B cell (primary cell): ENCODE results near the gene ADSS1. TPM values are rescaled to one million over a fixed set of nuclear protein-coding genes. Genes with fewer than 3 reads are reported as not detected.

Experiments
- ATAC-seq: fragments of 200-7000 bp; cut with Tn5 transposase; one replicate; pipeline ENCODE4 v1.10.0; 2021; ENCODE audit warnings: low read depth, mild to moderate bottlenecking, moderate number of reproducible peaks, moderate library complexity
- CTCF ChIA-PET: fragments of 350-600 bp; sonication (Branson Sonifier 250); formaldehyde crosslinking; loops from one replicate; lab custom pipeline; 2021; ENCODE audit warnings: antibody characterized with exemption, inconsistent platforms; lab: Charles Lee
- POLR2A ChIA-PET: fragments of 350-600 bp; sonication (Branson Sonifier 250); formaldehyde crosslinking; loops from one replicate; lab custom pipeline; 2021; ENCODE audit warnings: antibody characterized with exemption; lab: Charles Lee
- DNase-seq: peaks from one replicate; pipeline ENCODE4 v3.0.0; 2013
- H2AFZ ChIP-seq: 2 replicates; pipeline ENCODE4 v1.6.1; 2012; ENCODE audit warnings: mild to moderate bottlenecking, low read depth, low read length; ENCODE audit not compliant: insufficient read depth, poor library complexity, severe bottlenecking
- H3K27ac ChIP-seq, 2 donors: 1 replicate in 1 of 2; 2 replicates in 1 of 2; pipeline ENCODE4 v1.5.1; 2012 to 2013; ENCODE audit warnings: low read length in 2 of 2, mild to moderate bottlenecking in 2 of 2, moderate library complexity in 1 of 2
- H3K27me3 ChIP-seq, 4 experiments: fragments of 200-600 bp in 1 of 4; sonication (generic) in 1 of 4; replicated peaks in 1 of 4; 1 replicate in 2 of 4; 2 replicates in 2 of 4; pipeline versions ENCODE4 v1.6.1 to v1.7.0; 2013 to 2016; ENCODE audit warnings: low read length in 3 of 4, mild to moderate bottlenecking in 2 of 4, mixed read lengths in 1 of 4, moderate library complexity in 1 of 4; ENCODE audit not compliant: insufficient read depth in 4 of 4, control insufficient read depth in 3 of 4; ENCODE audit errors: control extremely low read depth in 1 of 4
- H3K36me3 ChIP-seq, 2 experiments: replicated peaks in 1 of 2; 1 replicate in 1 of 2; 2 replicates in 1 of 2; pipeline versions ENCODE4 v1.6.1 to v1.7.1; 2013; ENCODE audit warnings: low read length in 1 of 2; ENCODE audit not compliant: insufficient read depth in 2 of 2, control insufficient read depth in 1 of 2; ENCODE audit errors: control extremely low read depth in 1 of 2, extremely low read depth in 1 of 2
- H3K4me1 ChIP-seq, 2 donors: fragments of 200-600 bp in 1 of 2; sonication (generic) in 1 of 2; 1 replicate in 1 of 2; 2 replicates in 1 of 2; pipeline versions ENCODE4 v1.5.1 to v1.6.1; 2013 to 2017; ENCODE audit warnings: low read length in 2 of 2; ENCODE audit not compliant: control insufficient read depth in 2 of 2, insufficient read depth in 2 of 2
- H3K4me2 ChIP-seq: replicated peaks from 2 replicates; pipeline ENCODE3; 2012; ENCODE audit warnings: mild to moderate bottlenecking, low read depth, low read length; ENCODE audit not compliant: poor library complexity, severe bottlenecking
- H3K4me3 ChIP-seq, 5 experiments: fragments of 200-600 bp in 1 of 5; sonication (generic) in 1 of 5; 1 replicate in 3 of 5; 2 replicates in 2 of 5; pipeline versions ENCODE4 v1.5.1 to v1.7.0; 2011 to 2016; ENCODE audit warnings: low read length in 4 of 5, mild to moderate bottlenecking in 4 of 5, low read depth in 2 of 5, control low read depth in 1 of 5, moderate library complexity in 1 of 5; ENCODE audit not compliant: insufficient read depth in 1 of 5; ENCODE audit errors: control extremely low read depth in 1 of 5, extremely low read depth in 1 of 5
- H3K79me2 ChIP-seq: fragments of 200-600 bp; sonication (generic); one replicate; pipeline ENCODE4 v1.6.0; 2016; ENCODE audit warnings: low read length; ENCODE audit not compliant: control insufficient read depth, insufficient read depth
- H3K9ac ChIP-seq: fragments of 200-600 bp; sonication (generic); 2 replicates; pipeline ENCODE4 v1.6.1; 2017; ENCODE audit warnings: mild to moderate bottlenecking, low read length, moderate library complexity
- H3K9me3 ChIP-seq, 3 donors: one replicate each; pipeline versions ENCODE4 v1.6.1 to v1.7.1; 2013; ENCODE audit warnings: low read length in 2 of 3; ENCODE audit not compliant: control insufficient read depth in 2 of 3, insufficient read depth in 1 of 3; ENCODE audit errors: control extremely low read depth in 1 of 3
- H4K20me1 ChIP-seq: 2 replicates; pipeline ENCODE4 v1.6.0; 2012; ENCODE audit warnings: mild to moderate bottlenecking, low read length; ENCODE audit not compliant: insufficient read depth, control insufficient read depth, poor library complexity, severe bottlenecking
- H3K27ac Mint-ChIP-seq: one replicate; pipeline ENCODE4 v1.8.0; 2021; ENCODE audit warnings: mixed read lengths
- H3K27me3 Mint-ChIP-seq: one replicate; pipeline ENCODE4 v1.8.0; 2021; ENCODE audit warnings: mixed read lengths
- H3K4me1 Mint-ChIP-seq: one replicate; pipeline ENCODE4 v1.8.0; 2021; ENCODE audit warnings: mixed read lengths
- H3K4me3 Mint-ChIP-seq: one replicate; pipeline ENCODE4 v1.8.0; 2021; ENCODE audit warnings: mixed read lengths
- H3K9me3 Mint-ChIP-seq: one replicate; pipeline ENCODE4 v1.8.0; 2022; ENCODE audit warnings: mixed read lengths; ENCODE audit not compliant: insufficient read depth
- EZH2 ChIP-seq: IDR thresholded peaks from 2 replicates; pipeline ENCODE4 v1.6.1; 2012; ENCODE audit warnings: borderline replicate concordance, low read depth, mild to moderate bottlenecking, moderate library complexity, low read length; ENCODE audit not compliant: insufficient read depth, poor library complexity, severe bottlenecking
- WGBS: methylation state at CpG from one replicate; pipeline ENCODE4 v1.1.5; 2013; ENCODE audit warnings: missing lambda C conversion rate; ENCODE audit not compliant: insufficient coverage; 5-methylcytosine and 5-hydroxymethylcytosine counted together
- intact Hi-C: fragments of 100-400 bp; cut with micrococcal nuclease; formaldehyde crosslinking; loops from one replicate; pipeline ENCODE4 v1.10.0; 2022
- polyA plus RNA-seq: library from polyadenylated mRNA; depleted of rRNA; stranded (reverse); fragments of >200 nt; gene quantifications from 2 replicates; pipeline ENCODE4 v1.2.3, GENCODE V29; 2012
- total RNA-seq, 2 donors: library from RNA; stranded (reverse); fragments of 120-200 nt in 1 of 2; gene quantifications; 1 replicate in 1 of 2; 2 replicates in 1 of 2; pipeline versions ENCODE4 v1.2.3 to v1.2.4, GENCODE V29; 2013 to 2022
- TF ChIP-seq, protein P1 (sequence below): fragments of 200-600 bp; IDR thresholded peaks from one replicate; pipeline ENCODE4 v1.8.0; 2022; ENCODE audit warnings: antibody characterized with exemption, mild to moderate bottlenecking

The ADSS1 gene
- total and polyA plus RNA-seq, 2 donors (not counting 1 experiment from before 2014, with no cell fraction given): 0.33 to 1.7 TPM

DNA sequence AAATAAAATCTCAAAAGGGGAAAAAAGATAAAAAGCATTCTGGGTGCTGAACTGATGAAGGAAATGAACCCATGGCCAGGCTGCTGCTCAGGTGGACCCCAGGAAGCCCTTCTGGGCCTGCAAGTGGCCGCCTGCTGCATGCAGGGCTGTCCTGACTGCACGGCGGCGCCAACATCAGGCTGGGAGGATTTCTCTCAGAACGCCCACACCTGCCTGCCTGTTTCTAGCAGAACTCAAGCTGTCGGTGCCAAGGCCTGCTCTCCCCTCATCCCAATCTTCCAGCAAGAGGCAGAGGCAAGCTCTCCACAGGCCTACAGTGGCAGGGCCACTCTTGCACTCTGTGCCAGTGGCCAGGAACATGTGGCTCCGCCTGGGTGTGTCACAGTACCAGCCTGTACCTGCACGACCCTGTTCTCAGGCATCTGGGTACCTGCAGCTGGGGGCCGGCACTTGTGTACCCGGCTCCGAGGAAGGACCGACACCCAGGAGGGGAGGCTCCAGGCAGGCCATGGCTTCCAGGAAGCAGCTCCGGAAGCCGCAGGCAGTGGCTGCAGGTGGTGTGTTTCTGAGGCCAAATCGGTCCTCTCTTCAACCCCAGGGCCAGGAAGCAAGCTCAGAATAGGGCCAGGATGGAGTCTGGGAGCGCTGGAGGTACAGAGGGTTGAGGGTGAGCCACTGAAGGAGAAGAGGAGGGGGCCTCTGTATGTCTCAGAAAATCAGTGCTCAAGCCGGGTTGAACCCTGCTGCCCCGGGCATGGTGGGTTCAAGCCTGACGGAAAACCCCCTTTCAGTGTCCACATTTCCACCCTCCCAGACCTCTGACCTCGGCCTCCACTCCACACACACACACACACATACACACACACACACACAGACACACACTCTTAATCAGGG, 37.2 kb upstream of the ADSS1 start:
- intact Hi-C loops: no loop called here
- H3K4me1 Mint-ChIP-seq: peaks cover 60% of the 10 kb centered on the region
- H3K27ac Mint-ChIP-seq: peak overlapping the region; percentile 80
- TF ChIP-seq, protein P1, sequence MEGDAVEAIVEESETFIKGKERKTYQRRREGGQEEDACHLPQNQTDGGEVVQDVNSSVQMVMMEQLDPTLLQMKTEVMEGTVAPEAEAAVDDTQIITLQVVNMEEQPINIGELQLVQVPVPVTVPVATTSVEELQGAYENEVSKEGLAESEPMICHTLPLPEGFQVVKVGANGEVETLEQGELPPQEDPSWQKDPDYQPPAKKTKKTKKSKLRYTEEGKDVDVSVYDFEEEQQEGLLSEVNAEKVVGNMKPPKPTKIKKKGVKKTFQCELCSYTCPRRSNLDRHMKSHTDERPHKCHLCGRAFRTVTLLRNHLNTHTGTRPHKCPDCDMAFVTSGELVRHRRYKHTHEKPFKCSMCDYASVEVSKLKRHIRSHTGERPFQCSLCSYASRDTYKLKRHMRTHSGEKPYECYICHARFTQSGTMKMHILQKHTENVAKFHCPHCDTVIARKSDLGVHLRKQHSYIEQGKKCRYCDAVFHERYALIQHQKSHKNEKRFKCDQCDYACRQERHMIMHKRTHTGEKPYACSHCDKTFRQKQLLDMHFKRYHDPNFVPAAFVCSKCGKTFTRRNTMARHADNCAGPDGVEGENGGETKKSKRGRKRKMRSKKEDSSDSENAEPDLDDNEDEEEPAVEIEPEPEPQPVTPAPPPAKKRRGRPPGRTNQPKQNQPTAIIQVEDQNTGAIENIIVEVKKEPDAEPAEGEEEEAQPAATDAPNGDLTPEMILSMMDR: no peak
- no peak for TF ChIP-seq EZH2
- H3K36me3 ChIP-seq: peaks cover 0 to 5% of the 10 kb centered on the region in 2 experiments
- H3K4me2 ChIP-seq: peak overlapping the region; percentile 39
- no peak for ATAC-seq
- peak; percentile 37 for DNase-seq
- H3K9me3 Mint-ChIP-seq: no peaks in the 10 kb centered on the region
- peaks cover 20% of the 10 kb centered on the region for H4K20me1 ChIP-seq
- ChIA-PET POLR2A (interaction anchor here (0.6 to 1.3 kb wide), 2 partner anchors 9 to 65 kb away, joined by 3 to 6 read pairs; no protein-coding TSS in a partner anchor), CTCF (interaction anchor here (1.0 to 2.4 kb wide), 2 partner anchors 29 to 39 kb away, joined by 4 to 6 read pairs; no protein-coding TSS in a partner anchor)
- H3K4me3 ChIP-seq: no peak overlapping the region
- H3K27ac ChIP-seq: peak overlapping the region in 1 of 2 donors; percentile 49
- H3K4me1 ChIP-seq: peaks cover 42 to 66% of the 10 kb centered on the region in 2 donors
- H3K9ac ChIP-seq: no peak overlapping the region
- H3K27me3 Mint-ChIP-seq: no peaks in the 10 kb centered on the region
- H3K27me3 ChIP-seq: no peaks in the 10 kb centered on the region
- H3K4me3 Mint-ChIP-seq: no peak overlapping the region
- peaks cover 24% of the 10 kb centered on the region for H3K79me2 ChIP-seq
- H2AFZ ChIP-seq: peak overlapping the region; percentile 51
- H3K9me3 ChIP-seq: no peaks in the 10 kb centered on the region
- WGBS: 66% methylated on average over 20 of the region's 20 CpGs
